Muscle layer of duodenum (tissue), 2 donors: ENCODE data around the gene SOX11.

ENCODE experiments used
- H3K27ac ChIP-seq: one replicate; pipeline ENCODE4 v1.7.0; 2013; ENCODE audit warnings: mild to moderate bottlenecking, low read length
- H3K27me3 ChIP-seq: one replicate; pipeline ENCODE4 v1.7.0; 2013; ENCODE audit warnings: low read depth, mild to moderate bottlenecking, control low read depth, low read length
- H3K36me3 ChIP-seq, 2 donors: one replicate each; pipeline ENCODE4 v1.7.0; 2013; ENCODE audit warnings: low read length in 2 of 2, control low read depth in 1 of 2, mild to moderate bottlenecking in 1 of 2; ENCODE audit not compliant: insufficient read depth in 2 of 2, control insufficient read depth in 1 of 2
- H3K4me1 ChIP-seq, 2 donors: one replicate each; pipeline ENCODE4 v1.7.0; 2013; ENCODE audit warnings: low read length in 2 of 2, mild to moderate bottlenecking in 2 of 2, control low read depth in 1 of 2, moderate library complexity in 1 of 2; ENCODE audit not compliant: insufficient read depth in 2 of 2, control insufficient read depth in 1 of 2
- H3K4me3 ChIP-seq, 2 donors: one replicate each; pipeline ENCODE4 v1.7.0; 2013; ENCODE audit warnings: low read length in 2 of 2, low read depth in 1 of 2, mild to moderate bottlenecking in 1 of 2
- H3K9me3 ChIP-seq, 2 donors: one replicate each; pipeline ENCODE4 v1.7.0; 2013; ENCODE audit warnings: low read length in 2 of 2, control low read depth in 1 of 2, mild to moderate bottlenecking in 1 of 2; ENCODE audit not compliant: control insufficient read depth in 1 of 2
- donor health status: healthy.

Gene SOX11

GRCh38 chr2:5725794-5726463 is 33.7 kb downstream of the SOX11 start:
- H3K27ac ChIP-seq = no peak overlapping the region
- no peaks in the 10 kb centered on the region for H3K27me3 ChIP-seq
- no peaks in the 10 kb centered on the region for H3K9me3 ChIP-seq
- no peaks in the 10 kb centered on the region for H3K4me1 ChIP-seq
- H3K4me3 ChIP-seq = peak overlapping the region; percentile 13 to 51
- no peaks in the 10 kb centered on the region for H3K36me3 ChIP-seq

- Histone ChIP-seq H3K27me3 (no peaks in the 10 kb centered on the region), H3K27ac (no peak overlapping the region), H3K4me1 (no peaks in the 10 kb centered on the region), H3K4me3 (no peak overlapping the region), H3K9me3 (no peaks in the 10 kb centered on the region), H3K36me3 (no peaks in the 10 kb centered on the region)
These were observed 35.1 kb downstream of the SOX11 start for GRCh38 chr2:5727235-5727634.

- Histone ChIP-seq H3K27ac (no peak overlapping the region), H3K4me1 (no peaks in the 10 kb centered on the region), H3K4me3 (no peak overlapping the region), H3K36me3 (no peaks in the 10 kb centered on the region), H3K9me3 (no peaks in the 10 kb centered on the region), H3K27me3 (no peaks in the 10 kb centered on the region)
These were observed 37.2 kb downstream of the SOX11 start for GRCh38 chr2:5729416-5729815.

GRCh38 chr2:5730386-5730785 is 38.2 kb downstream of the SOX11 start:
- Histone ChIP-seq H3K36me3 (no peaks in the 10 kb centered on the region), H3K4me3 (no peak overlapping the region), H3K4me1 (no peaks in the 10 kb centered on the region), H3K9me3 (no peaks in the 10 kb centered on the region), H3K27ac (no peak overlapping the region), H3K27me3 (no peaks in the 10 kb centered on the region)

DNA sequence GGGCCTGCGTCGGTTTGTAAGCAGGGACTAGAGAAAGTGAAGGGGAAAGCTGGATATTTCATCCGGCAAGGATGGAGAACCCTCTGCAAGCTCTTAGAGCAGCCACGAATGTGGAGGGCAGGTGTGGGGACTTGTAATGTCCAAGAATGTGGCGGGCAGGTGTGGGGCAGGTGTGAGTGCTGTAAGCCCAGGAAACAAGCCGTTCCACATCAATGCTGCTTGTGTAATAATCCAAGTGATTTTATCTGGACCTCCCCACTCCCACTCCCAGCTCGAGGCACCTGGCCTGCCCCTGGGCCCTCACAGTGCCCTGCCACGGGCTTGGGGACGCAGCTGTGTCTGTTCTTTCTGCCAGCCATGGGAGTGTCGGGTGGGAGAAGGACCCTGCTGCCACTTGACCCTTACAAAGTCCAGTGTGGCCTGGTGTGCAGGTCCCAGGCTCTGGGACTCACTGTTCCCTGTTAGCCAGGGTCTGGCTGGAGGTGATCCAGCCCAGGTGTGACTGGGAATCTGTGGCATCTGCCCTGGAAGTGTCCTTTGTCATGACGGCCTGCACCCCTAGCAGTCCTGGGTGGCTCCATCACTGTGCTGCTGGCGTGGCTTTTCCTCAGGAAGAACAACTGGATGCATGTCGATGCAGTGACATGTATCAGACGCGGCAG is 42.8 kb downstream of the SOX11 start:
- Histone ChIP-seq H3K4me3 (no peak overlapping the region), H3K27ac (no peak overlapping the region), H3K4me1 (no peaks in the 10 kb centered on the region), H3K27me3 (no peaks in the 10 kb centered on the region), H3K36me3 (no peaks in the 10 kb centered on the region), H3K9me3 (no peaks in the 10 kb centered on the region)

DNA sequence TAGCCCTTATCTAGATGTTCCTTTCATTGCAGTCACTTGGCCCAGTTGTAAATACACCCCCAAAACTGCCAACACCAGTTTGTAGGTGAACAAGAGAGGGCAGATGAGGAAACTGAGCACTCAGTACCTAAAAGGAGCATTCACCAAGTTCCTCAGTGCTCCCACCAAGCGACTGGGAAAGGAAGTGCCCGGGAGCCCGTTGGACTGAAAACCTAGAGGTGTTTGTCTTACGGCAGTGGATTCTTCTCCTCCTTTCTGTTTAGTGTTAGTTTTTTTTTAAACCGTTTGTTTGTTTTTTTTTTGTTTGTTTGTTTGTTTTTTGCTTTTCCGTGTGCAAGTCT is 43.3 kb downstream of the SOX11 start:
- H3K4me1 ChIP-seq = no peaks in the 10 kb centered on the region
- H3K27me3 ChIP-seq = no peaks in the 10 kb centered on the region
- H3K27ac ChIP-seq = no peak overlapping the region

GRCh38 chr2:5736050-5736449 is 43.9 kb downstream of the SOX11 start:
- Histone ChIP-seq H3K4me1 (no peaks in the 10 kb centered on the region), H3K9me3 (no peaks in the 10 kb centered on the region), H3K36me3 (no peaks in the 10 kb centered on the region)

More for the DNA sequence above, 43.3 kb downstream of the SOX11 start:
- Histone ChIP-seq H3K9me3 (no peaks in the 10 kb centered on the region), H3K36me3 (no peaks in the 10 kb centered on the region), H3K4me3 (no peak overlapping the region)

DNA sequence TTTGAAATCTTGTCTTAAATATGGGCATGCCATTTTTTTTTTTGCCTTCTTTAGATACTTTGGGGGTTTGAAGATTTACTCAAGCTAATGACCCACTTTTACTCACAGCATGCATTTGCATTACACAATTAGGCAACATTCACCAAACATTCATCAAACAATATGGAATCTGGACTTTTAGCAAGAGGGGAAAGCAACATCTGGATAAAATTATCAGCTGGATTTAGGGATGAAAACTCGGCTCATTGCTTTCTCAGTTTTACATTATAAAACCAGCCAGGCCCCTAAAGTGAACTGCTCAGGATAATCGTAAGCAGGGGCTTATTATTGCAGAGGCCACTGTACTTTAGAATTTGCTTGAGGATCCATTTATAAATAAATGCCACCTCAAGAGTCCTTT is 44.7 kb downstream of the SOX11 start:
- Histone ChIP-seq H3K4me3 (no peak overlapping the region), H3K27ac (no peak overlapping the region), H3K27me3 (no peaks in the 10 kb centered on the region), H3K4me1 (no peaks in the 10 kb centered on the region), H3K9me3 (no peaks in the 10 kb centered on the region), H3K36me3 (no peaks in the 10 kb centered on the region)

More at GRCh38 chr2:5736050-5736449, 43.9 kb downstream of the SOX11 start:
- Histone ChIP-seq H3K27ac (no peak overlapping the region), H3K4me3 (no peak overlapping the region), H3K27me3 (no peaks in the 10 kb centered on the region)

DNA sequence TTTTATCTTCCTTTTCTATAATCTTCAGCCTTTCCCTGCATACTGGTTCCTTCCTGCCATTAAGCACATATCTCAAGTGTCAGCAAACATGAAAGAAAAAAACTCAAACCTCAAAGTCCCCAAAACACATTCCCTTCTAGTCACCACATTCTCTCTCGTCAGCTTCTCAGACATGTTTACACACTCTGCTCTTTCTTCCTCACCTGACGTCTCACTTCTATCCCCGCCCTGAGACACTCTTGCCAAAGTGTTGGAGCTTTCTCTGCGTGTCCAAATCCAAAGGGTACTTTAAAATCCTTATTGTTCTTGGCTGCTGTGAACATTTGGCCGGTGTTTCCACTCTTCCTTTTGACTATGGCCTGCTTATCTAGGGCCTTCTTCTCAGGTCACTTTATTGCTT is 47.9 kb downstream of the SOX11 start:
- Histone ChIP-seq H3K27me3 (no peaks in the 10 kb centered on the region), H3K4me1 (no peaks in the 10 kb centered on the region), H3K4me3 (no peak overlapping the region), H3K36me3 (no peaks in the 10 kb centered on the region), H3K27ac (no peak overlapping the region), H3K9me3 (no peaks in the 10 kb centered on the region)

DNA sequence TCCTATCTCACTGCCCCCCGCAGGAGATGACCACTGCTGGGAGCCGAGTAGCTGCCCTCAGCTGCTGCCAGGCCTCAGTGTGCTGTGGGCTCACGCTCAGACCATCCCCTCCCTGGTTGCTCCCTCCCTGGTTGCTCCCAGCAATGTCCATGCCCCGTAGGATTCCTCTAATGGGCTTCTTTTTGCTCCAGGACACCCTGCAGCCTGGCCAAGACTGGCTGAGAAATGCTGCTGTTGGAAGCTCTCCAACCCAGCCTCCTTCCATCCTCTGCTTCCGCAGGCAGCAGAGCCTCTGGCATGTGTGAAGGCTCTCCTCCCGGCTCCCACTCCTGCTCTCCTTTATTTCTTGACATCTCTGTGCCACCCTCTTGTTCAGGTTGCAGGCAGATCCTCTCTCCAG is 48.6 kb downstream of the SOX11 start:
- Histone ChIP-seq H3K27ac (no peak overlapping the region), H3K36me3 (no peaks in the 10 kb centered on the region), H3K27me3 (no peaks in the 10 kb centered on the region), H3K4me3 (no peak overlapping the region), H3K9me3 (no peaks in the 10 kb centered on the region), H3K4me1 (no peaks in the 10 kb centered on the region)

- Histone ChIP-seq H3K4me1 (no peaks in the 10 kb centered on the region), H3K4me3 (no peak overlapping the region), H3K9me3 (no peaks in the 10 kb centered on the region), H3K27ac (no peak overlapping the region), H3K27me3 (no peaks in the 10 kb centered on the region), H3K36me3 (no peaks in the 10 kb centered on the region)
These were observed 49.1 kb downstream of the SOX11 start for GRCh38 chr2:5741242-5741641.

GRCh38 chr2:5742126-5742525 is 49.9 kb downstream of the SOX11 start:
- no peak overlapping the region for H3K4me3 ChIP-seq
- no peaks in the 10 kb centered on the region for H3K4me1 ChIP-seq
- H3K9me3 ChIP-seq = no peaks in the 10 kb centered on the region
- no peak overlapping the region for H3K27ac ChIP-seq
- no peaks in the 10 kb centered on the region for H3K36me3 ChIP-seq
- no peaks in the 10 kb centered on the region for H3K27me3 ChIP-seq
